K562 (cell line): ENCODE measurements around the gene EIF4E1B. TPM values are rescaled to one million over a fixed set of nuclear protein-coding genes. Genes with fewer than 3 reads are reported as not detected.

Experiments used
- ATAC-seq: fragments of 200-7000 bp; cut with Tn5 transposase; 3 replicates; pipeline ENCODE4 v1.9.1; 2020; ENCODE audit warnings: moderate library complexity
- BruUV-seq: library from RNA; stranded (reverse); fragments of 400-500 nt; replicated peaks from 2 replicates; lab custom pipeline; 2021; lab: Mats Ljungman, UMichigan
- CTCF ChIA-PET: fragments of 300-600 bp; formaldehyde crosslinking; extraction: SDS; loops from one replicate; lab custom pipeline; 2021; ENCODE audit warnings: low intra/inter-chr PET ratio; lab: Yijun Ruan, JAX
- POLR2A ChIA-PET: fragments of 300-600, 350-650 bp; sonication (Branson Sonifier 250); formaldehyde crosslinking; extraction: SDS; loops from one replicate; lab custom pipeline; 2021; ENCODE audit warnings: antibody characterized with exemption, inconsistent platforms; lab: Yijun Ruan, JAX
- DNase-seq, 4 experiments: peaks; one replicate each; pipeline versions ENCODE4 v3.0.0 to v3.0.0-alpha.2; 2011 to 2018; ENCODE audit warnings: low spot score in 3 of 4, mixed read lengths in 3 of 4; ENCODE audit errors: extremely low read depth in 1 of 4
- FAIRE-seq: peaks from 2 replicates; lab custom pipeline; 2011; peaks lifted over from hg19 to GRCh38; lab: Jason Lieb, UNC
- H2AFZ ChIP-seq: 2 replicates; pipeline ENCODE4 v1.6.0; 2011; ENCODE audit warnings: low read depth, low read length, control low read depth, inconsistent platforms
- H3K27ac ChIP-seq: fragments of 200-600 bp; 3 replicates; pipeline ENCODE4 v1.8.0; 2011; ENCODE audit warnings: low read depth, mild to moderate bottlenecking, control low read depth, inconsistent platforms, low read length, moderate library complexity, mixed read lengths; ENCODE audit errors: extremely low read depth
- H3K27me3 ChIP-seq, 2 experiments: fragments of 300-600 bp in 1 of 2; 2 replicates in 1 of 2; 3 replicates in 1 of 2; pipeline versions ENCODE4 v1.6.0 to v1.8.0; 2011; ENCODE audit warnings: inconsistent platforms in 2 of 2, low read length in 2 of 2, mild to moderate bottlenecking in 1 of 2, mixed read lengths in 1 of 2, moderate library complexity in 1 of 2; ENCODE audit not compliant: control insufficient read depth in 2 of 2, insufficient read depth in 2 of 2
- H3K36me3 ChIP-seq: fragments of 300-600 bp; 3 replicates; pipeline ENCODE4 v1.8.0; 2011; ENCODE audit warnings: mild to moderate bottlenecking, low read length, inconsistent platforms; ENCODE audit not compliant: control insufficient read depth, insufficient read depth
- H3K4me1 ChIP-seq, 2 experiments: fragments of 200-600 bp in 1 of 2; replicated peaks in 1 of 2; 2 replicates in 1 of 2; 3 replicates in 1 of 2; pipeline versions ENCODE4 v1.5.1 to v1.8.0; 2011; ENCODE audit warnings: inconsistent platforms in 2 of 2, low read length in 2 of 2, mild to moderate bottlenecking in 1 of 2, mixed read lengths in 1 of 2, moderate library complexity in 1 of 2; ENCODE audit not compliant: control insufficient read depth in 2 of 2, insufficient read depth in 2 of 2
- H3K4me2 ChIP-seq: 2 replicates; pipeline ENCODE4 v1.6.1; 2011; ENCODE audit warnings: low read length, control low read depth, inconsistent platforms, mixed read lengths; ENCODE audit not compliant: insufficient read depth
- H3K4me3 ChIP-seq: fragments of 200-600 bp; sonication (generic), shearing (Covaris generic); 2 replicates; pipeline ENCODE4 v1.5.1; 2016; ENCODE audit warnings: control low read depth, inconsistent platforms
- H3K79me2 ChIP-seq: fragments of 200-600 bp; 3 replicates; pipeline ENCODE4 v1.8.0; 2011; ENCODE audit warnings: low read length, inconsistent platforms; ENCODE audit not compliant: control insufficient read depth, insufficient read depth
- H3K9ac ChIP-seq, 2 experiments: 2 replicates each; pipeline versions ENCODE4 v1.6.0 to v1.6.1; 2011; ENCODE audit warnings: low read depth in 2 of 2, low read length in 2 of 2, control low read depth in 1 of 2, inconsistent platforms in 1 of 2, mild to moderate bottlenecking in 1 of 2, mixed read lengths in 1 of 2; ENCODE audit not compliant: insufficient read depth in 1 of 2
- H3K9me1 ChIP-seq: one replicate; pipeline ENCODE4 v1.6.0; 2011; ENCODE audit warnings: inconsistent platforms, mild to moderate bottlenecking, low read length, moderate library complexity; ENCODE audit not compliant: control insufficient read depth, insufficient read depth
- H3K9me3 ChIP-seq: replicated peaks from 2 replicates; pipeline ENCODE4 v1.5.1; 2011; ENCODE audit warnings: low read depth, low read length, inconsistent platforms; ENCODE audit not compliant: control insufficient read depth, insufficient read depth
- H4K20me1 ChIP-seq: replicated peaks from 2 replicates; pipeline ENCODE4 v1.6.1; 2011; ENCODE audit warnings: low read length, inconsistent platforms, mixed read lengths; ENCODE audit not compliant: control insufficient read depth, insufficient read depth
- CBFA2T2 ChIP-seq: fragments of 450-650 bp; conservative IDR thresholded peaks from 2 replicates; pipeline ENCODE4 v1.6.1; 2017; ENCODE audit warnings: mild to moderate bottlenecking
- CBFA2T3 ChIP-seq: fragments of 450-650 bp; IDR thresholded peaks from 2 replicates; pipeline ENCODE4 v1.6.1; 2017
- CBX3 ChIP-seq, 2 experiments: IDR thresholded peaks; 1 replicate in 1 of 2; 2 replicates in 1 of 2; pipeline ENCODE4 v1.6.1; 2012; ENCODE audit warnings: inconsistent platforms in 2 of 2, low read length in 2 of 2, borderline replicate concordance in 1 of 2, control low read depth in 1 of 2
- ZNF444 ChIP-seq: fragments of 250-450 bp; sonication (Bioruptor Pico); IDR thresholded peaks from 2 replicates; pipeline ENCODE4 v1.4.0; 2020; ENCODE audit warnings: mild to moderate bottlenecking, moderate library complexity
- WGBS: fragments of 100-300 bp; shearing (Covaris generic); methylation state at CpG from one replicate; pipeline ENCODE4 v1.1.6; 2016; ENCODE audit warnings: low coverage, mixed read lengths; ENCODE audit not compliant: insufficient coverage; ENCODE audit errors: missing lambda C conversion rate; 5-methylcytosine and 5-hydroxymethylcytosine counted together
- in situ Hi-C: fragments of 300-500 bp; cut with MboI; formaldehyde crosslinking; loops from 4 replicates; pipeline ENCODE4 v1.15.0; 2018; ENCODE audit warnings: inconsistent platforms, mixed read lengths
- intact Hi-C: fragments of 100-400 bp; cut with micrococcal nuclease; formaldehyde crosslinking; loops from 2 replicates; pipeline ENCODE4 v1.14.2; 2022
- polyA plus RNA-seq, 8 experiments: library from polyadenylated mRNA; depleted of rRNA in 4 of 8; stranded (reverse) in 5 of 8; unstranded in 3 of 8; fragments of >200 nt; fragmentation: Nextera tagmentation in 2 of 8; fragmentation: Illumina TruSeq in 1 of 8; extraction: Ambion mirVana in 2 of 8; extraction: Trizol in 1 of 8; gene quantifications; 2 replicates each; pipeline versions ENCODE4 v1.2.1 to v1.2.3, GENCODE V29; 2011 to 2014; ENCODE audit warnings: inconsistent platforms in 1 of 8, missing spikeins in 1 of 8
- total RNA-seq, 7 experiments: library from RNA; depleted of rRNA in 6 of 7; stranded (reverse); fragments of >200 nt in 6 of 7; fragmentation: Illumina TruSeq in 2 of 7; extraction: Trizol in 2 of 7; gene quantifications; 2 replicates each; pipeline versions ENCODE4 v1.2.1 to v1.2.3, GENCODE V29; 2011 to 2021; ENCODE audit warnings: low replicate concordance in 1 of 7

The EIF4E1B gene
- total and polyA plus RNA-seq, 9 of the 15 experiments (the other 6 are each of a cell fraction or from before 2014, with no cell fraction given): not detected

GRCh38 chr5:176644878-176645670 lies 14.6 kb downstream of the EIF4E1B start:
- Histone ChIP-seq H3K9me3 (no peaks in the 10 kb centered on the region), H3K9me1 (no peaks in the 10 kb centered on the region), H4K20me1 (peaks cover 9% of the 10 kb centered on the region; the same call in 1 of the 2 replicates), H3K27ac (no peak overlapping the region), H3K9ac (peak overlapping the region in 1 of 2 experiments; percentile 3; a peak in 1 of 4 replicates), H2AFZ (no peak overlapping the region), H3K36me3 (no peaks in the 10 kb centered on the region), H3K4me2 (no peak overlapping the region), H3K4me3 (no peak overlapping the region), H3K79me2 (peaks cover 25% of the 10 kb centered on the region), H3K4me1 (peaks cover 40 to 69% of the 10 kb centered on the region in 2 experiments), H3K27me3 (0 out of 5 replicates have a peak, but pooled peaks cover 0 to 2% of the 10 kb centered on the region in 2 experiments)
- no peak for FAIRE-seq
- no peak for ATAC-seq
- in situ Hi-C loops (no loop called here), intact Hi-C loops (loop anchor here (10.0 kb wide), 1 partner anchor 70 kb away; no protein-coding TSS in a partner anchor)
- peak in 1 of 4 experiments; percentile 49 for DNase-seq
- POLR2A ChIA-PET: no interaction called here
- TF ChIP-seq CBX3 (IDR thresholded peaks at IDR 0.05; ENCODE audit: borderline replicate concordance in 1 of 2, low read length in 2 of 2) (no peak), CBFA2T3 (peak; percentile 40), ZNF444 (CRISPR knock-in tag) (no peak), CBFA2T2 (0 out of 2 replicates have a peak, but pooled peaks have one; percentile 3)
- BruUV-seq: no TSS peak
- 71% methylated on average over 22 of the region's 22 CpGs for WGBS
- CTCF ChIA-PET: no interaction called here
